ENCODE results near the gene FICD. TPM values are rescaled to one million over a fixed set of nuclear protein-coding genes. Genes with fewer than 3 reads are reported as not detected.
A peak's percentile ranks its signal among the peaks of the same experiment; 100 is the strongest.

The FICD gene
- polyA plus RNA-seq, 1 donor = 1.9 TPM

GRCh38 chr12:108498136-108498535 is 16.9 kb upstream of the FICD start:
- no peak for DNase-seq (ENCODE audit: low read depth)

DNA sequence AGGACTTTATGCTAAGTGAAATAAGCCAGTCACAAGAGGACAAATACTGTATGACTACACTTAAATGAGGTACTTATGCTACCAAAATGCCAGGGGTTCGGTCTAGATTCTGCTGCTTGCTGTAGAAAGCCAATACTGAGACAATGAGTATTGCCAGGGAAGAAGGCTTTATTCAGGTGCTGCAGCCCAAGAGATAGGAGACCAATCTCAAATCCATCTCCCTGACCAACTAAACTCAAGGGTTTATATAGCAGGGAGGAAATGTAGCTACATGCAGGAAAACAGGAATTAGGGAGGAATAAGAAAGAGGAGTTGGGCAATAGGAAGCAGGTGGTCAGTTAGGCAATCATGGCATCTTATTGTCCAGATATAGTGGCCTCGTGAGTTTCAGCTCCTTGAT is 12.2 kb upstream of the FICD start:
- no peak for DNase-seq (ENCODE audit: low read depth)

DNA sequence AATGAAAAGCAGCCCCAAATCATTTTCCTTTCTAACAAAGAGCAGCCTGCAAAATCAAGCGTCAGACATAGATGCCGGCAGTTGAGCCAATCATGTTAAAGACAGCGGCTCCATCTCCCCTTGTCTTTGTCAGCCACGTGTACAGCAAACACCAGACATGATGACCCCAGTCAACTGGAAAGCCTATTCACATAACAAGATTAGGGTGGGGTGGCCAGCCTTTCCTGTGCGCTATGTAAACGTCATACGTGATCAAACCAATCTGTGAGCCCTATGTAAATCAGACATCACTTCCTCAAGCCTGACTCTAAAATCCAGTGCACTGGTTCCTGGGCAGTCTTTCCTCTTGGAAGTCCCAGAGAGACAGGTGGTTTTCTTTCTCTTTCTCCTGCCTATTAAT is 9.9 kb upstream of the FICD start:
- DNase-seq (ENCODE audit: low read depth) = no peak

GRCh38 chr12:108507971-108508642 is 7.0 kb upstream of the FICD start:
- no peak for DNase-seq (ENCODE audit: low read depth)

DNA sequence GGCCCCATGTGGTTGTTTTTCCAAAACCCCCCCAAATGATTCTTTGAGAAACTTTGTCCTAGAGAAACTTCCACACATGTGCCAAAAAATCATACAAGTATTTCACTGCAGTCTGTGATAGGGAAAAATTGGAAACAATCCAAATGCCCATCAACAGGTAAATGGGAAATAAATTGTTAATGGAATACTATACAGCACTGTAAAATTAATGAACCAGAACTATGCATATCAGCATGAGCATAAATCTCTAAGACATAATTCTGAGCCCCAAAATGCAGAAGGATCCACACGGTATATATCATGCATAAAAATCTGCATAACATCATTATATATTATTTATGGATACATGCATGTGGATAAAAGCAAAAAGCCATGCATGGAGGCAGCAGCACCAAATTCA is 5.3 kb upstream of the FICD start:
- no peak for DNase-seq (ENCODE audit: low read depth)

DNA sequence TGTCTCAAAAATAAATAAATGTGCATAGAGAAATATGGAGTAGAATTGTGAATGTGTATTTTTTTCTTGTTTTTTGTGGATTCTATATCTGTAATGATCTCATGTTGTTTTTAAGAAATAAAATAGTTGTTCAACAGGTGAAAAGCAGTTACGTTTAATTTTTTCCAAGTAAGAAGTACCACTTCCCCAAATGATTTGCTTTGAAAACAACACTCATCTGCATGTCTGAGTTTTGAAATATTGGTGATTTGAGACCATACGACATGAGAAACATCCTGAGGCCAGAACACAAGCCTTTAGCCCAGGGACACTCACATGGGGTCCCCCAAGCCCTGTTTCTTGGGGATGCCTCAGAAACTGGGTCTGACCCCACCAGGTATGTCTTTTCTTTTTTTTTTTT is 4.2 kb upstream of the FICD start:
- no peak for DNase-seq (ENCODE audit: low read depth)

DNA sequence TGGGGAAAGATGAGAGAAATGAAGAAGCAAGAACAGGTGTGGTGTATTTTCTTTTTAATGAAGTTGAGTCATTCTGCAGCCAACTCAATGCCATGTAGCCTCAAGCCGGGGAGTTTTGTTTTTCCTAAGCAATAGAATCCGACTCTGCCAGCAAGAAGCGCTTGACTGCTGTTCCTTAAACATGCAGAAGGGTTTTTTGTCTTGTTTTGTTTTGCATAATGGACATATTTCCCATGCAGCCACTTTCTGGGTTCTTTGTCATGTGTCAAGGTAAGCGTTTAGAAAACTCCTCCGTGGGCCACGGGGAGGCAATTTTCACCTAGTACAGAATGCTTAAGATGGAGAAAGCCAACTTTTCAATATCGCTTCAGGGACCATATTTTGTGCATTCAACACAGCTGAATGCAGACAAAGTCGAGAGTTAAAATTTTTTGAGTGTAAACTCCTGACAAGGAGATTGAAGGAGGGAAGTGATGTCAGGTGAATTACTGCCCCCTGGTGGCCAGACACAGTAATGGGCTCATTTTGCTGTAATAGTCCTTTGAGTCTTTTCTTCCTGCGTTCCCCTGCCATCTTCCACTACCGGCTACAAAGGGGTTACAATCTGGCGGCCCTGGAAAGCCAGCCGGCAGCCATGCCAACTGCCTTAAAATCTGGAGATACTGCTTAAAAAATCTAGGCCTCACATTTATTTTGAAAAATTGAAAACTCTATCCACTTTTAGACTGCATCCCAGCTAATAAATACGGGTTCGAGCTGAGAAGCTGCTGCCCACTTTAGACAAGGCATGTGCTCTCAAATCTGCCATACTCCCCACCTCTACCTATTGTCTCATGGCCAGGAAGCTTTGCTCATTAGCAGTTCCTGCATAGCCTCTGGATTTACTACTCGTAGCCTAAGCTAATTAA is 3.2 kb upstream of the FICD start:
- DNase-seq (ENCODE audit: low read depth) = peak; percentile 32

DNA sequence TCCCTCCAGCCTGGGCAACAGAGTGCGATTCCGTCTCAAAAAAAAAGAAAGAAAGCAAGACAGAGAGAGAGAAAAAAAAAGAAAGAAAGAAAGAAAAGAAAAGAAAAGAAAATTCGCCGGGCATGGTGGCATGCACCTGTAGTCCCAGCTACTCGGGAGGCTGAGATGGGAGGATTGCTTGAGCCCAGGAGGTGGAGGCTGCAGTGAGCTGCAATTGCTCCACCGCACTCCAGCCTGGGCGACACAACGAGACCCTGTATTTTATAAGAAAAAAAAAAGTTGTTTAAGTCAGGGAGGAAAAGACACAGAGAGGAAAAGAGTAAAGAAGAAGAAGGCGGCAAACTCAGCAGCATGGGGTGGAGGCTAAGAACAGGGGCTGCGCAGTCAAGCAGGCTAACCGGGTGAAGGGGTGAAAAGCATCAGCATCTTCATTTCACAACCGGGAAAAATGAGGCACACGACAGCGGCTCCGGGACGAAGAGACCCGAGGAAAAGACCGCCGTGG is 557 bp upstream of the FICD start:
- DNase-seq (ENCODE audit: low read depth) = no peak

GRCh38 chr12:108515916-108516315 is 839 bp downstream of the FICD start:
- DNase-seq (ENCODE audit: low read depth) = no peak

DNA sequence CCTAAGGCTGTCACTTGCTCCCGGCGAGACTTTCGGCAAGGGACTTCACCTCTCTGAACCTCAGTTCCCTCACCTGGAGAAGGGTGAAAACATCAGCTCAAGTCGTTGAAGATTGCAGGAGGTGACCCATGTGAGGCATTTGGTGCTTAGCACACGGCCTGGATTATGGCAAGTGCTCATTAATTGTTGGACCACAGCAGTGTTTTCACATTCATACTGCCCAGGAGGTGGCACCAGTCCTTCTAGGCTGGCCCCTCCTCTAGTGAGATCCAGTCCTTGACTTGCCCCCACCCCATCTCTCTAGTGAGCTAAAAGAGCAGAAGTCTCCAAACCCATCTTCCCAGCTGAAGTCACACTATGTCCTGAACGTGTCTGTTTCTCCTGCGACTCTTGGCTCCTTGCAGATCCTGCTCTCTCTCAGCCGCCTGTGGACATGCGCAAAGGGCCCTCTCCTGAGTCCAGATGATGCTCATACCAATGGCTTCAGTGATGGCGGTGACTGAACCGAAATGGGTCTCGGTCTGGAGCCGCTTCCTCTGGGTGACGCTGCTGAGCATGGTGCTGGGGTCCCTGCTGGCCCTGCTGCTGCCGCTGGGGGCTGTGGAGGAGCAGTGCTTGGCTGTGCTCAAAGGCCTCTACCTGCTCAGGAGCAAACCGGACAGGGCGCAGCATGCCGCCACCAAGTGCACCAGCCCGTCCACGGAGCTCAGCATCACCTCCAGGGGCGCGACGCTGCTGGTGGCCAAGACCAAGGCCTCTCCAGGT is 1.6 kb downstream of the FICD start:
- no peak for DNase-seq (ENCODE audit: low read depth)

DNA sequence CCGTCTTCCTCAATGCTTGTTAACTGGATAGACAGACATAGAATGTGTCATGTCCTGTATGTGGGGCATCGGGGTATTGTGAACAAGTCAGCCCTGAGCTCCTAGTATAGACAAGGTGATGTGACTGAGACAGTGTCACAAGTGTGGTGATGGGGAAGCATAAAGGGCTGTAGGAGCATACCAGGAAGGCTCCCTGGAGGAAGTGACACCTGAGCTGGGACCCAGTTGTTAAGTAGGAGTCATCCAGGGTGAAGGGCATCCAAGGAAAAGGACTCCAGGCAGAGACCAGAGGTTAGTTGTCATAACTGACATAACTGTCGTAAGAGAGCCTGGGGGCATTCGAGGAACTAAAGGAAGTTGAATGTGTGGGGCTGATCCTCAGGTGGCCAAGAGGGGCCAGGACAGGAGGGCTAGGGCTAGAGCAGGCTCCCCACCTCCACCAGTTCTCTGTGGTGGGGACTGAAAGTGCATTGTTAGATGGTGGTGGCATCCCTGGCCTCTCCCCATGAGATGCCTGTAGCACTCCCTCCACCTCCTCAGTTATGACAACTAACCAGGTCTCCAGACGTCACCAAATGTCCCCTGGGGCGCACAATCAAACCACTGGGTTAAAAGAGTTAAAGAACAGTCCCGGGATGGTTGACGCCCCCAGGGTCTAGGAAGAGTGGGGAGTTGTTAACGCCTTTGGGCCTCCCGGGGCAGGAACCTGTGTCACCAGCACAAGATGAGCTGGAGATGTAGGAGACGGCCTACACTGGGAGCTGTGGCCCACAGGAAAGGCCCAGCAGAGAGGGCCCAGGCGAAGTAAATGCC is 2.4 kb downstream of the FICD start:
- no peak for DNase-seq (ENCODE audit: low read depth)

GRCh38 chr12:108518101-108518715 is 3.1 kb downstream of the FICD start:
- DNase-seq (ENCODE audit: low read depth) = no peak

GRCh38 chr12:108518716-108519496 is 3.8 kb downstream of the FICD start:
- DNase-seq (ENCODE audit: low read depth) = no peak

- no peak for DNase-seq (ENCODE audit: low read depth)
Observed at GRCh38 chr12:108519558-108519957, 4.5 kb downstream of the FICD start.

- no peak for DNase-seq (ENCODE audit: low read depth)
Observed at GRCh38 chr12:108523365-108523764, 8.3 kb downstream of the FICD start.

- DNase-seq (ENCODE audit: low read depth) = no peak
Observed at GRCh38 chr12:108525681-108526080, 10.6 kb downstream of the FICD start.

GRCh38 chr12:108526482-108527165 is 11.5 kb downstream of the FICD start:
- DNase-seq (ENCODE audit: low read depth) = no peak

GRCh38 chr12:108527166-108527496 is 12.1 kb downstream of the FICD start:
- DNase-seq (ENCODE audit: low read depth) = no peak

DNA sequence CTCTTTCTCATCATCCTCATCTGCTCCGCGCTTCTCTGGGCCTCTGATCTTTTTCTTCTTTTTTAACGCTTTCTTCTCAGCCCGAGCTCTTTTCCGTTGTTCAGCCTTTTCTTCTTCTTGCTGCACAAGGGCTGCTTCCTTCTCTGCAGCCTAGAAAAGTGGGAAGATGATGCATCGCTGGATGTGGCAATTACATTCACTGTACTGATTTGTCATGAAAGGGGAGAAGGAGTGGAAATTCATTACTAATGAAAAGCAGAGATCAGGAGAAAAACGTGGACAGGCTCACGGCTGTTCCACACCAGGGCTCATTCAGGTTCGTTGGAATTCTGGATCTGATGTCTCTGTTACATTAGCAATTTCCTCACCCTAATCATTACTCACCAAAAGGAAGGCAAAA is 15.1 kb downstream of the FICD start:
- no peak for DNase-seq (ENCODE audit: low read depth)

All from forelimb muscle (tissue), 1 donor.